H1 (cell line): Measurements from ENCODE around the gene SLC35E4. TPM values are rescaled to one million over a fixed set of nuclear protein-coding genes. Genes with fewer than 3 reads are reported as not detected.

Experiments used
- CHD2 ChIP-seq: IDR thresholded peaks from 2 replicates; pipeline ENCODE4 v1.6.1; 2012; ENCODE audit warnings: low read length, improper control_type of control experiment
- CREB1 ChIP-seq: IDR thresholded peaks from 2 replicates; pipeline ENCODE4 v1.6.1; 2012; ENCODE audit warnings: inconsistent platforms
- E2F6 ChIP-seq: IDR thresholded peaks from 2 replicates; pipeline ENCODE4 v1.6.1; 2012; ENCODE audit warnings: inconsistent platforms
- KDM4A ChIP-seq: IDR thresholded peaks from one replicate; pipeline ENCODE4 v1.7.1; 2012; ENCODE audit warnings: low read depth, mild to moderate bottlenecking, moderate library complexity, low read length, inconsistent platforms; ENCODE audit not compliant: severe bottlenecking
- POLR2A ChIP-seq, 2 experiments: IDR thresholded peaks; 1 replicate in 1 of 2; 2 replicates in 1 of 2; pipeline ENCODE4 v1.6.1; 2011; ENCODE audit warnings: low read depth in 2 of 2, low read length in 2 of 2, mild to moderate bottlenecking in 2 of 2; ENCODE audit errors: control extremely low read depth in 1 of 2
- SIN3A ChIP-seq, 2 experiments: IDR thresholded peaks in 1 of 2; conservative IDR thresholded peaks in 1 of 2; 2 replicates each; pipeline ENCODE4 v1.6.1; 2011 to 2012; ENCODE audit warnings: low read length in 2 of 2, improper control_type of control experiment in 1 of 2, low read depth in 1 of 2, mild to moderate bottlenecking in 1 of 2
- SIX5 ChIP-seq: IDR thresholded peaks from 2 replicates; pipeline ENCODE4 v1.6.1; 2011; ENCODE audit warnings: mild to moderate bottlenecking, low read depth, low read length
- SP4 ChIP-seq: IDR thresholded peaks from 2 replicates; pipeline ENCODE4 v1.6.1; 2012; ENCODE audit warnings: low read length, inconsistent platforms
- SRF ChIP-seq: IDR thresholded peaks from 2 replicates; pipeline ENCODE4 v1.6.1; 2011; ENCODE audit warnings: mild to moderate bottlenecking, low read depth, low read length, moderate library complexity
- TCF12 ChIP-seq: IDR thresholded peaks from 2 replicates; pipeline ENCODE4 v1.6.1; 2011; ENCODE audit warnings: low read depth, mild to moderate bottlenecking, low read length
- TEAD4 ChIP-seq: IDR thresholded peaks from 2 replicates; pipeline ENCODE4 v1.6.1; 2012; ENCODE audit warnings: low read depth, low read length, inconsistent platforms, mixed read lengths
- USF2 ChIP-seq: IDR thresholded peaks from 2 replicates; pipeline ENCODE4 v1.6.1; 2011; ENCODE audit warnings: low read length, improper control_type of control experiment
- ZNF274 ChIP-seq: IDR thresholded peaks from 2 replicates; pipeline ENCODE4 v1.7.0; 2012; ENCODE audit warnings: low read length, borderline replicate concordance; ENCODE audit errors: extremely low read depth
- polyA plus RNA-seq, 7 experiments: library from polyadenylated mRNA; depleted of rRNA in 3 of 7; stranded (reverse) in 5 of 7; unstranded in 2 of 7; fragments of >200 nt in 5 of 7; fragments of 200-250 nt in 2 of 7; gene quantifications; 1 replicate in 5 of 7; 2 replicates in 1 of 7; 4 replicates in 1 of 7; pipeline versions ENCODE4 v1.2.1 to v1.2.3, GENCODE V29; 2011 to 2013; ENCODE audit warnings: missing spikeins in 2 of 7, mixed read lengths in 2 of 7
- total RNA-seq: library from RNA; stranded (reverse); fragmentation: NEBNext Ultra II Directional; extraction: Animal tissue kit (Norgen Biotek cat#: 25700); gene quantifications from 2 replicates; pipeline ENCODE4 v1.2.1, GENCODE V29; 2021
- TF ChIP-seq, protein P1 (sequence below): IDR thresholded peaks from 2 replicates; pipeline ENCODE4 v1.6.1; 2012; ENCODE audit warnings: inconsistent platforms

Gene SLC35E4
- total and polyA plus RNA-seq, 2 of the 8 experiments (the other 6 are each of a cell fraction or from before 2014, with no cell fraction given), result 5.1 to 5.6 TPM

DNA sequence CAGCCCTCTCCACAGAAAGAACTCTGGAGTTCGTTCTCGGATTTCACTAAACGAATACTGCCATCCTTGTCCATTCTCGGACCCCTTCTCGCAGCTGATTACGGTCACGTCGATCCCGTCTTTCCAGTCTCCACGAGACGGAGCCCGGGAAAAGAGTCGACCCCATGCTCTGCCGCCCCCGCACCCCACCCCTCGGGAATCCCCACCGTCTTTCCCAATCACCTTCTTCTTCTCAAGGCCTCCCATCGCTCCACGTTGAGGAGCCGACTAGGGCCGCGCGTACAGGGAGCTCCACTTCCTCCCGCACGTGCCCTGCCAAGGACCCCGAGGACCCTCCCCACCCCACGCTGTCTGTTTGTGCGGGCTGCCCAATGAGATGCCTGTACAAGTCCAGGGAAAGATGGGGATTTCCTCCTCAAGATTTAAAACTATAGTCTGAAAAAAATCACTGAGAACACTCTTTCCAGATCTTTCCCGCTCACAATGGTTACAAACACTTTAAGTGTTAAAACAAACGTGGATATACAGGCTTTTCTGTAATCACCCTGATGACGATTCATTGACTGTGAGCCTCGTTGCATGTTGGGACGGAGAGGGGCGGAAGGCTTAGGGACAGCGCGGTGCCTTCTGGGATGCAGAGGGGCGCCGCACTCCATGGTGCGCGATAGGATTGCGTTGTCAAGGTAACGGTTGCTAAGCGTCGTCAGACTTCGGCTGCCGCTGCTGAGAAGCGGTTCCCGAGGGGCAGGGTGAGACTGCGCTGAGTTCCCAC, 43.8 kb upstream of the SLC35E4 start, which contains the start of gene PES1 (continued):
- TF ChIP-seq, protein P1, sequence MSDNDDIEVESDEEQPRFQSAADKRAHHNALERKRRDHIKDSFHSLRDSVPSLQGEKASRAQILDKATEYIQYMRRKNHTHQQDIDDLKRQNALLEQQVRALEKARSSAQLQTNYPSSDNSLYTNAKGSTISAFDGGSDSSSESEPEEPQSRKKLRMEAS, result peak; percentile 97
- TF ChIP-seq POLR2A (IDR thresholded peaks at IDR 0.05; ENCODE audit: control extremely low read depth in 1 of 2, low read depth in 2 of 2, low read length in 2 of 2), result peak; percentile 55 to 71; a peak in 2 of 3 replicates
- no peak; the same call in 1 of the 2 replicates for TF ChIP-seq TEAD4
- TF ChIP-seq TCF12, result 0 out of 2 replicates have a peak, but pooled peaks have one; percentile 19
- 0 out of 2 replicates have a peak, but pooled peaks have one; percentile 28 for TF ChIP-seq SRF
- TF ChIP-seq SIX5, result peak; percentile 85
- peak; percentile 100 for TF ChIP-seq SP4
- peak; percentile 74 to 96; a peak in 2 of 4 replicates for TF ChIP-seq SIN3A (conservative IDR thresholded peaks at IDR 0.05 in 1 of 2, IDR thresholded peaks at IDR 0.05 in 1 of 2; ENCODE audit: low read depth in 1 of 2, low read length in 2 of 2)
- peak; percentile 0; the same call in 1 of the 2 replicates for TF ChIP-seq CHD2
- no peak for TF ChIP-seq ZNF274
- peak; percentile 96 for TF ChIP-seq CREB1
- TF ChIP-seq KDM4A, result no peak
- peak; percentile 63 for TF ChIP-seq E2F6
- peak; percentile 54; the same call in 1 of the 2 replicates for TF ChIP-seq USF2
